RWPE1 (cell line): ENCODE data around the gene TEX38.

Experiments
- CTCF ChIA-PET: fragments of 350-600 bp; sonication (Branson Sonifier 250); formaldehyde crosslinking; extraction: SDS; loops from one replicate; lab custom pipeline; 2021; lab: Yijun Ruan, JAX
- POLR2A ChIA-PET: fragments of 400-600 bp; formaldehyde crosslinking; extraction: SDS; loops from one replicate; lab custom pipeline; 2020; ENCODE audit warnings: antibody characterized with exemption; ENCODE audit not compliant: low non-redundant PET; lab: Yijun Ruan, JAX
- DNase-seq: peaks from one replicate; pipeline ENCODE4 v3.0.0; 2012; ENCODE audit warnings: low spot score
- H3K27ac ChIP-seq: fragments of 450-650 bp; 2 replicates; pipeline ENCODE4 v1.5.1; 2017
- TF ChIP-seq, protein P1 (sequence below): fragments of 450-650 bp; conservative IDR thresholded peaks from 2 replicates; pipeline ENCODE4 v1.5.1; 2017; ENCODE audit warnings: low read depth, mild to moderate bottlenecking

The TEX38 gene

DNA sequence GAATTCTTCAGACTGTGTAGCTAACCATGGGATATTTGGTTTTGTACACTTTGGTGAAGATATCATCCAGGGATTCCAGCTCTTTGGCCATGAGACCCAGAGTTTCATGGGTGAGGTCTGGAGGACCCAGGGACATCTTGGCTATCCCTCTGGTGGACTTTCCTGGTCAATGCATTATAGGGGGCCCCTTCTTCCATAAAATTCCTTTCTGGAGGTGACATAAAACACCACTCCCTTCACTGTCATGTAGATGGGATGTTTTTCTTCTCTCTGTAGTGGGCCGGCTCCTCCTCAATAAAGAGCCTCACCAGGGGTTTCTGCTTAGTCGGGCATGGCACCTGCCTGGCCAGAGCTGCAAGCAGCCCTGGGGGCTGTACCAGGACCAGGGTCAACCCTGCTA is 5.7 kb upstream of the TEX38 start:
- CTCF ChIA-PET, result interaction anchor here (0.6 to 0.7 kb wide), 4 partner anchors 15 to 207 kb away, joined by 3 to 7 read pairs (median 3); no protein-coding TSS in a partner anchor
- POLR2A ChIA-PET, result no interaction called here
- no peak for DNase-seq
- H3K27ac ChIP-seq, result no peak overlapping the region
- TF ChIP-seq, protein P1, sequence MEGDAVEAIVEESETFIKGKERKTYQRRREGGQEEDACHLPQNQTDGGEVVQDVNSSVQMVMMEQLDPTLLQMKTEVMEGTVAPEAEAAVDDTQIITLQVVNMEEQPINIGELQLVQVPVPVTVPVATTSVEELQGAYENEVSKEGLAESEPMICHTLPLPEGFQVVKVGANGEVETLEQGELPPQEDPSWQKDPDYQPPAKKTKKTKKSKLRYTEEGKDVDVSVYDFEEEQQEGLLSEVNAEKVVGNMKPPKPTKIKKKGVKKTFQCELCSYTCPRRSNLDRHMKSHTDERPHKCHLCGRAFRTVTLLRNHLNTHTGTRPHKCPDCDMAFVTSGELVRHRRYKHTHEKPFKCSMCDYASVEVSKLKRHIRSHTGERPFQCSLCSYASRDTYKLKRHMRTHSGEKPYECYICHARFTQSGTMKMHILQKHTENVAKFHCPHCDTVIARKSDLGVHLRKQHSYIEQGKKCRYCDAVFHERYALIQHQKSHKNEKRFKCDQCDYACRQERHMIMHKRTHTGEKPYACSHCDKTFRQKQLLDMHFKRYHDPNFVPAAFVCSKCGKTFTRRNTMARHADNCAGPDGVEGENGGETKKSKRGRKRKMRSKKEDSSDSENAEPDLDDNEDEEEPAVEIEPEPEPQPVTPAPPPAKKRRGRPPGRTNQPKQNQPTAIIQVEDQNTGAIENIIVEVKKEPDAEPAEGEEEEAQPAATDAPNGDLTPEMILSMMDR, result no peak

DNA sequence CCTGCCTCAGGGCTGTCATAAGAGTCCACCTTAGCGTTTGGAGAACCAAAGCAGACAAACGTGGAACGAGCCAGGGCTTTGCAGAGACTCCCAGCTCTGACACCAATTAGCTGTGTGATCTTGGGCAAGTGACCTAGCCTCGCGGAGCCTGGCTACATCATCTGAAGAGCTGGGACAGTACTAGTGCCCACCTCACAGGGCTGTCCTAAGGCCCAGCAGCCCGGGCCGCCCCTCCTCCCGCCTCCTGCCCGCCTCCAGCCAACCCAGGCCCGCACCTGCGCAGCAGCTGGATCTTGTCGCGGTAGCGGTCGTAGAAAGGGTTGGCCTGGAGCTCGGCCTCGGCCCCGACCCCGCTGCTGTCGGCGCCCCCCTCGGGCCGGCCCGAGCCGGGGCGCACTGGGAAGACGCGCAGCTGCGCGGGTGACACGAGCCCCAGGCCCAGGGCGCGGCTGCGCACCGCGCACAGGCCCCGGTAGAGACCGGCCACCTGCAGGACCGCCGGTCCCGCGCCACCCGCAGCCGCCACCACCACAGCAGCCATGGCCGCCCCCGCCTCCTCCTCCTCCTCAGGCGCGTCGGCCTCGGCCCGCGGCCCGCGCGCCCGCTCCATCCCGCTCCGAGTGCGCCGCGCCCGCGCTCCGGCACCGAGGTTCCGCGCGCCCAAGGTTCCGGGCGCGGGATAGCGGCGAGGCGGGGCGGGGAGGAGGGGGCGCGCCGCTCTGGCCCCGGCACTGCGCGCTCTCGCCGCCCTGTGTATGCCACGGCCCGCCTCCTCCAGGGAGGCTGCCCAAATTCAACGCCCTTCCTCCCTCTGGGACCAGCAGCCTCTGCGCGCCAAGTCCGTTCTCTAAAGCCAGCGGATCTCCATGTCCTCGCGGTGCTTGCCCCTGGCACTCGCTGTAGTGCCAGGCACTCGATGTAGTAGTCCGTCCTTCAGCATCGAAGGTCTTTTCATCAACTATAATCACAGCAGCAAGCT is 3.6 kb upstream of the TEX38 start, which contains the start of gene ATPAF1:
Gene ATPAF1, minus strand, starts transcription at position 583 of the 979 bp plus-strand sequence. Its CDS starts 42 bp downstream, at position 541.
- peak; percentile 58 for DNase-seq
- H3K27ac ChIP-seq, result peak within 1 kb of the TSS; percentile 70
- CTCF ChIA-PET, result interaction anchor here (0.7 to 1.1 kb wide), 2 partner anchors 10 to 54 kb away, joined by 3 to 4 read pairs; no protein-coding TSS in a partner anchor
- POLR2A ChIA-PET, result interaction anchor here (1.1 kb wide), 1 partner anchor 52 kb away, joined by 5 read pairs; the partner anchor contains the start of gene MOB3C
- TF ChIP-seq, protein P1, result no peak

DNA sequence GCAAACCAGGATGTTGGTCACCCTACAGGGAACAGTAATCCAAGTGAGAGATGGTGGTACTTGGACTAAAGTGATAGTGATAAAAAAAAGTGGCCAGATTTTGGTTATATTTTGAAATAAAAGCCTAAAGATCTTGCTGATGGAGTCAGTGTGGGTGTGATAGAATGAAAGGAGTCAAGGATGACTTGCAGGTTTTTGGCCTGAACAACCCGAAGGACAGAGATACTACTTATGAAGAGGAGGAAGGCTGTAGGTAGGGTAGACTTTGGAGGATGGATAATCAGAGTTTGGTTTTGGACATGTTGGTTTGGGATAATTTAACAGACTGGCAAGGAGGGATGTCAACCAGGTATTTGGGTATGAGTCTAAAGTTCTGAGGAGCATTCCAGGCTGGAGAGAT is 1.5 kb upstream of the TEX38 start:
- CTCF ChIA-PET, result no interaction called here
- no peak overlapping the region for H3K27ac ChIP-seq
- TF ChIP-seq, protein P1, result no peak
- DNase-seq, result no peak
- POLR2A ChIA-PET, result no interaction called here

DNA sequence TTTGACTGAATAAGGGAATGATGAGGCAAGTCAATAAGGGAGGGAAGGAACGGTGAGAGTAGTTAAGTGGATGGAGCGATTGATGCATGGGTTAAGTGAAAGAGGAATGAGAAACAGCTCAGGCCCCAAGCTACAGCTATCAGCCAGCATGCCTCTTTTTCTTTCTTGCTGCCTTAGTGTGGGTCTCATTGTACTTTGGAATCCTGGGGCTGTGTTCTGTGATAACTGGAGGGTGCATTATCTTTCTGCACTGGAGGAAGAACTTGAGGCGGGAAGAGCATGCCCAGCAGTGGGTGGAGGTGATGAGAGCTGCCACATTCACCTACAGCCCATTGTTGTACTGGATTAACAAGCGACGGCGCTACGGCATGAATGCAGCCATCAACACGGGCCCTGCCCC is 1.0 kb downstream of the TEX38 start:
- no peak for DNase-seq
- no peak overlapping the region for H3K27ac ChIP-seq
- ChIA-PET POLR2A (no interaction called here), CTCF (no interaction called here)
- TF ChIP-seq, protein P1, result no peak

DNA sequence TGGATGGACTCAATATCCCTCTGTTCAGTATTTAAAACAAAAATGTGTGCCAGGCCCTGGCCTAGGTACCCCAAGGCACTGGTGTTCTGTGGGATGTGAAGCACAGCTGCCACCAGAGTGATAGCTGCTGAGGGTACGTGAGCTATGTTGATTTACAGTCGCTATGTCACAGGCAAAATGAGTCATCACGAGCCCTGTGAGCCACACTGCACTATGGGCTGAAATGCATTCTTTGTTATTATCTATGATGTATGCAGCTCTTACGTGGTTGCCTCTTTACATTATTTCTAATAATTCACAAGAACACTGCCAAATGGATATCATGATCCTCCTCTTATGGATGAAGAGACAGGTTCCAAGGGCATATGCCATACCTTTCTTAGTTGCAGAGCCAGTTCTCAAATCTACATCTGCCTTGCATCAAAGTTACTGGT is 2.1 kb downstream of the TEX38 start:
- CTCF ChIA-PET, result interaction anchor here (0.6 kb wide), 1 partner anchor 366 kb away, joined by 3 read pairs; no protein-coding TSS in a partner anchor
- POLR2A ChIA-PET, result no interaction called here
- TF ChIP-seq, protein P1, result no peak
- no peak overlapping the region for H3K27ac ChIP-seq
- DNase-seq, result no peak

DNA sequence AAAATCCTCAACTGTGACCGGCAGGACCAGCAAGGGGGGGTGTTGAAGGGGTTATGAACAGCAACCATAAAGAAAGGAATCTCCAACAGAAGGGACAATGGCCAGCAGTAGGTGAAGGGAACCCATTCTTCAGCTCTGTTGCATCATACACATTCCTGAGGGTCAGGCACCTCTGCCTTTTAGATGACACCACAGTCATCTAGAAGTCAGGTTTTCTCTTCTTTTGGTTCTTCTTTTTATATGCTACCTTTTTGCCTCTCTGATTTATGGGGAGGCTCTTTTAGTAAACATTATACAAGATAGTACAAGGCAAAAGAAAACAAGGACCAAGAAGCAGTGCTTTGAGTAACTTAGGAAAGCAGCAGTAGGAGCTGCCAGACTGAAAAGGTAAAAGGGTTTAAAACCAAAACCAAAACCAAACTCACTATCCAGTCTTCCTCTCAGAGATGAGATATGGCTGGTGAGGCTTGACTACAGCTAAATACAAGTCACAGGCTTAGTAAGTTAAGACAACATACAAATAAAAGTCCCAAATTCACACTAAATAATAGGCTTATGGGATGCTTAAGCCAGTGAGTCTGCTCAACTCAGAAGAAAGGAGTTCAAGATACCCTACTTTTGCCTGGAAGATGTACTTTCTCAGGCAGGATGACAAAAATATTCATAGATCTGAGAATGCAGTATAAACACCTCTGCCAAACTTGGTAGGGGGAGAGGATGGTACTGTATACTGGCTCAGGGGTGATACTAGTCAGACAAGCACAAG is 4.1 kb downstream of the TEX38 start:
- no peak for DNase-seq
- TF ChIP-seq, protein P1, result no peak
- POLR2A ChIA-PET, result no interaction called here
- CTCF ChIA-PET, result no interaction called here
- no peak overlapping the region for H3K27ac ChIP-seq
